IMR-90 (cell line): ENCODE data around the gene FANCE.

ENCODE experiments used
- CEBPB ChIP-seq: IDR thresholded peaks from 2 replicates; pipeline ENCODE4 v1.6.1; 2012; ENCODE audit warnings: low read depth, low read length, improper control_type of control experiment
- CHD1 ChIP-seq: IDR thresholded peaks from 2 replicates; pipeline ENCODE4 v1.6.1; 2012; ENCODE audit warnings: low read depth, low read length, improper control_type of control experiment
- FOS ChIP-seq: fragments of 150-350 bp; IDR thresholded peaks from 2 replicates; pipeline ENCODE4 v1.6.1; 2016; ENCODE audit warnings: low read depth, low read length
- MAFK ChIP-seq: IDR thresholded peaks from 2 replicates; pipeline ENCODE4 v1.6.1; 2012; ENCODE audit warnings: low read depth, low read length, improper control_type of control experiment
- NFE2L2 ChIP-seq: fragments of 150-350 bp; IDR thresholded peaks from 2 replicates; pipeline ENCODE4 v1.6.1; 2016; ENCODE audit warnings: low read depth, mild to moderate bottlenecking, low read length
- POLR2A ChIP-seq: IDR thresholded peaks from 2 replicates; pipeline ENCODE4 v1.6.1; 2012; ENCODE audit warnings: mild to moderate bottlenecking, low read depth, low read length
- RAD21 ChIP-seq: IDR thresholded peaks from 2 replicates; pipeline ENCODE4 v1.6.1; 2012; ENCODE audit warnings: low read length, improper control_type of control experiment
- RCOR1 ChIP-seq: IDR thresholded peaks from 2 replicates; pipeline ENCODE4 v1.6.1; 2012; ENCODE audit warnings: mild to moderate bottlenecking, low read length, improper control_type of control experiment; ENCODE audit not compliant: insufficient replicate concordance
- RFX5 ChIP-seq: IDR thresholded peaks from 2 replicates; pipeline ENCODE4 v1.8.0; 2012; ENCODE audit warnings: low read depth, mild to moderate bottlenecking, low read length, moderate library complexity
- TF ChIP-seq, protein P1 (sequence below): conservative IDR thresholded peaks from 2 replicates; pipeline ENCODE4 v1.5.1; 2012; ENCODE audit warnings: mild to moderate bottlenecking, low read depth, low read length, improper control_type of control experiment
- TF ChIP-seq, protein P2 (sequence below): fragments of 150-350 bp; IDR thresholded peaks from 2 replicates; pipeline ENCODE4 v1.6.1; 2016; ENCODE audit warnings: low read depth, mild to moderate bottlenecking, low read length, moderate library complexity, borderline replicate concordance
- TF ChIP-seq, protein P3 (sequence below): fragments of 150-350 bp; IDR thresholded peaks from 2 replicates; pipeline ENCODE4 v1.6.1; 2017; ENCODE audit warnings: mild to moderate bottlenecking, antibody characterized with exemption, low read length, low read depth

DNA sequence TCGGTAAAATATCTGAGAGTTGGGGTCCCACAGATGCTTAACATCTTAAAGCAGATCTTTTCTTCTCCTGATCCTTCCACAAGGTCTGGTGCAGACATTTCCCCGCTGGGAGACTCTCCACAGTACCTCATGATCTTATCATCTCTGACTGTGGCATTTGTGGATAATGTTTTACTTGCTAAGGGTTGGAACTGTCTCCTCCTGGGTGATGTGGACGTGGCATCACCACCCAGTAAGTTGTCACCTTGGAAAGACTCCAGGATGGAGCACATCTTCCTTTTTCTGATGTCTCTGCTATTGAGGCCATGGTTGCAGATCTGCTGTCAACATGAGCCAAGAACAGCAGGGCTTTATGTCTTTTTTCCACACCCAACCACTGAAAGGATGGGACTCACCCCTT lies 42.0 kb upstream of the FANCE start:
- TF ChIP-seq, protein P1, sequence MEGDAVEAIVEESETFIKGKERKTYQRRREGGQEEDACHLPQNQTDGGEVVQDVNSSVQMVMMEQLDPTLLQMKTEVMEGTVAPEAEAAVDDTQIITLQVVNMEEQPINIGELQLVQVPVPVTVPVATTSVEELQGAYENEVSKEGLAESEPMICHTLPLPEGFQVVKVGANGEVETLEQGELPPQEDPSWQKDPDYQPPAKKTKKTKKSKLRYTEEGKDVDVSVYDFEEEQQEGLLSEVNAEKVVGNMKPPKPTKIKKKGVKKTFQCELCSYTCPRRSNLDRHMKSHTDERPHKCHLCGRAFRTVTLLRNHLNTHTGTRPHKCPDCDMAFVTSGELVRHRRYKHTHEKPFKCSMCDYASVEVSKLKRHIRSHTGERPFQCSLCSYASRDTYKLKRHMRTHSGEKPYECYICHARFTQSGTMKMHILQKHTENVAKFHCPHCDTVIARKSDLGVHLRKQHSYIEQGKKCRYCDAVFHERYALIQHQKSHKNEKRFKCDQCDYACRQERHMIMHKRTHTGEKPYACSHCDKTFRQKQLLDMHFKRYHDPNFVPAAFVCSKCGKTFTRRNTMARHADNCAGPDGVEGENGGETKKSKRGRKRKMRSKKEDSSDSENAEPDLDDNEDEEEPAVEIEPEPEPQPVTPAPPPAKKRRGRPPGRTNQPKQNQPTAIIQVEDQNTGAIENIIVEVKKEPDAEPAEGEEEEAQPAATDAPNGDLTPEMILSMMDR: no peak
- TF ChIP-seq RCOR1: no peak
- no peak for TF ChIP-seq MAFK
- TF ChIP-seq POLR2A: no peak
- no peak for TF ChIP-seq FOS
- no peak for TF ChIP-seq CEBPB
- TF ChIP-seq CHD1: no peak
- no peak for TF ChIP-seq RAD21
- TF ChIP-seq RFX5: no peak
- no peak for TF ChIP-seq NFE2L2
- TF ChIP-seq, protein P2, sequence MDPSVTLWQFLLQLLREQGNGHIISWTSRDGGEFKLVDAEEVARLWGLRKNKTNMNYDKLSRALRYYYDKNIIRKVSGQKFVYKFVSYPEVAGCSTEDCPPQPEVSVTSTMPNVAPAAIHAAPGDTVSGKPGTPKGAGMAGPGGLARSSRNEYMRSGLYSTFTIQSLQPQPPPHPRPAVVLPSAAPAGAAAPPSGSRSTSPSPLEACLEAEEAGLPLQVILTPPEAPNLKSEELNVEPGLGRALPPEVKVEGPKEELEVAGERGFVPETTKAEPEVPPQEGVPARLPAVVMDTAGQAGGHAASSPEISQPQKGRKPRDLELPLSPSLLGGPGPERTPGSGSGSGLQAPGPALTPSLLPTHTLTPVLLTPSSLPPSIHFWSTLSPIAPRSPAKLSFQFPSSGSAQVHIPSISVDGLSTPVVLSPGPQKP: no peak
- TF ChIP-seq, protein P3, sequence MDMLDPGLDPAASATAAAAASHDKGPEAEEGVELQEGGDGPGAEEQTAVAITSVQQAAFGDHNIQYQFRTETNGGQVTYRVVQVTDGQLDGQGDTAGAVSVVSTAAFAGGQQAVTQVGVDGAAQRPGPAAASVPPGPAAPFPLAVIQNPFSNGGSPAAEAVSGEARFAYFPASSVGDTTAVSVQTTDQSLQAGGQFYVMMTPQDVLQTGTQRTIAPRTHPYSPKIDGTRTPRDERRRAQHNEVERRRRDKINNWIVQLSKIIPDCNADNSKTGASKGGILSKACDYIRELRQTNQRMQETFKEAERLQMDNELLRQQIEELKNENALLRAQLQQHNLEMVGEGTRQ: no peak
